ENCODE measurements around the gene KLHL30. TPM values are rescaled to one million over a fixed set of nuclear protein-coding genes. Genes with fewer than 3 reads are reported as not detected.

KLHL30 gene, protein sequence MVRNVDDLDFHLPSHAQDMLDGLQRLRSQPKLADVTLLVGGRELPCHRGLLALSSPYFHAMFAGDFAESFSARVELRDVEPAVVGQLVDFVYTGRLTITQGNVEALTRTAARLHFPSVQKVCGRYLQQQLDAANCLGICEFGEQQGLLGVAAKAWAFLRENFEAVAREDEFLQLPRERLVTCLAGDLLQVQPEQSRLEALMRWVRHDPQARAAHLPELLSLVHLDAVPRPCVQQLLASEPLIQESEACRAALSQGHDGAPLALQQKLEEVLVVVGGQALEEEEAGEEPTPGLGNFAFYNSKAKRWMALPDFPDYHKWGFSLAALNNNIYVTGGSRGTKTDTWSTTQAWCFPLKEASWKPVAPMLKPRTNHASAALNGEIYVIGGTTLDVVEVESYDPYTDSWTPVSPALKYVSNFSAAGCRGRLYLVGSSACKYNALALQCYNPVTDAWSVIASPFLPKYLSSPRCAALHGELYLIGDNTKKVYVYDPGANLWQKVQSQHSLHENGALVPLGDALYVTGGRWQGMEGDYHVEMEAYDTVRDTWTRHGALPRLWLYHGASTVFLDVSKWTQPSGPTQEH
- total RNA-seq (2022; extraction: Qiagen RNA extraction; ENCODE audit: low read depth): 0.07 to 0.22 TPM (median 0.12 TPM) in 5 replicates

GRCh38 chr2:238138331-238139195 is at the start of gene KLHL30:
TSS of gene KLHL30 (plus strand) at chr2:238138668. CDS start at chr2:238140755, 2,087 bp downstream.

GRCh38 chr2:238100049-238100820 is 38.2 kb upstream of the KLHL30 start, which contains the start of gene ESPNL:
TSS of gene ESPNL (plus strand) at chr2:238100340. CDS start at chr2:238100420, 80 bp downstream.

GRCh38 chr2:238158509-238159070 is 20.1 kb downstream of the KLHL30 start, which contains the start of gene ERFE:
TSS of gene ERFE (plus strand) at chr2:238158970. CDS start at chr2:238159008, 38 bp downstream.

Other genes starting within 250 kb of the KLHL30 start
- 44.6 to 54.7 TPM (median 49.8 TPM) in 5 replicates for gene UBE2F, start 171.7 kb upstream of the KLHL30 start, total RNA-seq (2022; extraction: Qiagen RNA extraction; ENCODE audit: low read depth)
- gene SCLY, start 77.7 kb upstream of the KLHL30 start, total RNA-seq (2022; extraction: Qiagen RNA extraction; ENCODE audit: low read depth): 19.7 to 26.6 TPM (median 23.2 TPM) in 5 replicates
- 0.06 to 0.46 TPM (median 0.18 TPM) in 5 replicates for gene ESPNL, start 38.3 kb upstream of the KLHL30 start, total RNA-seq (2022; extraction: Qiagen RNA extraction; ENCODE audit: low read depth)
- 6.3 to 8.3 TPM (median 7.7 TPM) in 5 replicates for gene ERFE, start 20.3 kb downstream of the KLHL30 start, total RNA-seq (2022; extraction: Qiagen RNA extraction; ENCODE audit: low read depth)
- gene ILKAP, start 65.0 kb downstream of the KLHL30 start, total RNA-seq (2022; extraction: Qiagen RNA extraction; ENCODE audit: low read depth): 32.7 to 44.2 TPM (median 42.8 TPM) in 5 replicates
- 11.1 to 14.8 TPM (median 12.2 TPM) in 5 replicates for gene HES6, start 101.4 kb downstream of the KLHL30 start, total RNA-seq (2022; extraction: Qiagen RNA extraction; ENCODE audit: low read depth)
- gene PER2, start 149.9 kb downstream of the KLHL30 start, total RNA-seq (2022; extraction: Qiagen RNA extraction; ENCODE audit: low read depth): 3.7 to 4.5 TPM (median 4.0 TPM) in 5 replicates
- gene TRAF3IP1, start 181.8 kb downstream of the KLHL30 start, total RNA-seq (2022; extraction: Qiagen RNA extraction; ENCODE audit: low read depth): 11.1 to 16.3 TPM (median 13.2 TPM) in 5 replicates

Data from A549 treated with DMSO at 1 μM for 4 hours (cell line).